IPS-NIHi7 (cell line): Measurements from ENCODE around the gene EFHD2.
"Not testable (repeated sequence)": the region's sequence is repeated elsewhere in the genome, so short reads cannot be mapped to it uniquely, and the experiment has no call there.

Source experiments
- DNase-seq: peaks from one replicate; pipeline ENCODE4 v3.0.0; 2012; ENCODE audit warnings: mixed read lengths; ENCODE audit errors: extremely low spot score

The EFHD2 gene

DNA sequence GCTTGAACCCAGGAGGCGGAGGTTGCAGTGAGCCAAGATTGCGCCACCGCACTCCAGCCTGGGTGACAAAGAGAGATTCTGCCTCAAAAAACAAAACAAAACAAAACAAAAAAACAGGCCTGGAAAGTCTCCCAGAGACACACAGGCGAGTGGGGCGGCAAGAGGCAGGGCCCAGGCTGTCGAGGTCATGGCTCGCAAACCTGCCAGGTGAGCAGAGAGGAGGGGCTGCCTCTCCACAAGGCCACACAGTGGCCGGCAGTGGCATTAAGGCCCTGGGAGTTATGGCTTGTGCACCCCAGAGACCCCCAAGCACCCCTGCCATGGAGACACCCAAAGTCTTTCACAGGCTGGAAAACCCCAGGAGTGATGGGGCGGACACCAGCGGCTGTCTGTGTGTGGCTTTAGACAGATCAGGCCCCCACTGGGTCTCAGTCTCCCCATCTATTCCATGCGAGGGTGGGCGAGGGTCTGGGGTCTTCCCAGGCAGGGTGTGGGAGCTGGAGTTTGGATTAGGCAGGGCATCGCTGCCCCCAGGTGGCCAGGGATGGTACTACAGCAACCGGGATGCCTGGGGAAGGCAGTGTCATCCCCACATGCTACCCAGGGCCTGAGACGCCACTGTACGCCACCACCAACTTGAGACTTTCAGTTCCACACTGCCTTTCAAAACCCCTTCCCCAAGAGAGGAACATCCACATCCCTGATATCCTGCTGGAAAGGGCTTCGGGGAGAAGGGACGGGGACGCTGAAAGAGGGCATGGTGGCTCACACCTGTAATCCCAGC, 21.3 kb downstream of the EFHD2 start:
- DNase-seq: peak; percentile 97

DNA sequence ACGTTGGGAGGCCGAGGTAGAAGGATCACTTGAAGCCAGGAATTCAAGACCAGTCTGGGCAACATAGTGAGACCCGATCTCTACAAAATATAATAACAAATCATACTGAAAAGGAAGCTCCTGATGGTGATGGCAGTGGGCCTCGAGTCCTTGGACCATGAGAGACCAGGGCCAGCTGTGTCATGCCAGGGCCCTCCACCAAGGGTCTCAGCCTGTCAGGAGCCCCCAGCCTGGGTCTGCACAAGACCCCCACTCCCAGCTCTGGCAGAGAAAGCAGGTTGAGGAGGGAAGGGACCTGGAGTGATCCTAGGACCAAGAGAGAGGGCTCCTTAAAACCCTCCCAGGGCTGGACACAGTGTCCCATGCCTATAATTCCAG, 21.9 kb downstream of the EFHD2 start:
- no peak for DNase-seq

DNA sequence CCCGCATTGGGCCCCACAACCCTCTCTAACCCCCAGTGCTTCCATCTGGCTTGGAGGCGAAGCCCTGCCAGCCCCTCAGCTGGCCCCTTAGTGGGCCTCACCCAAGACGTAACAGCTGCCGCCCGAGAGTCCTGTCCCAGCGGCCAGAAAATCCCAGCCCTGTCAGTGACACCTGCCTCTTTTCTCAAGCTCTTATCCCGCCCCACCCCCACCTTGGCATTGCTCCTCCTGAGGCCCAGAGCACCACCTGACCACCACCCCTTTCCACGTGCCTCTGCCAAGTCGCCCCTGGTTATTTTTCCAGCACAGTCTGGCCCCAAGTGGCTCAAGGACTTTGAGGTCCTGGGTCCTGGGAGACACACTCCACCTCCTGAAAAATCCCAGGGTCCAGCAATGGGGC, 22.6 kb downstream of the EFHD2 start:
- no peak for DNase-seq

DNA sequence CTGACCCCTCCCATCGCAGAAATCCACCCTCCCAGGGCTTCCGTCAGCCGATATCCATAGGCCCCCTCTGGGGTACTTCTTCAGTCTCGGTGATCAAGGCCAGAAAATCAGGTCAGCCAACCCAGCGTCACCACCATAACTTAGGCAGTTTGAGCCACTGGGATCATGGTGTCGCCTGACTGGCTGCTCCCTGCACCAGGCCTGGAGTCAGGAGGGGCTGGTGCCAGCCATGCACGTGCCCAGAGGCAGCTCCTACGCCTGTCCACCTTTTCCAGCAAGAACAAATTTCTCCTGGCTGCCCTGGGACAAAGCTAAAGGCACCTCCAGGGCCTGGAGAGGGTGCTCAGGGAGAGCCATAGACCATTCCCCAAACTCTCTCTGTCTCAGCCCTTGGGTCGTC, 23.8 kb downstream of the EFHD2 start:
- no peak for DNase-seq

DNA sequence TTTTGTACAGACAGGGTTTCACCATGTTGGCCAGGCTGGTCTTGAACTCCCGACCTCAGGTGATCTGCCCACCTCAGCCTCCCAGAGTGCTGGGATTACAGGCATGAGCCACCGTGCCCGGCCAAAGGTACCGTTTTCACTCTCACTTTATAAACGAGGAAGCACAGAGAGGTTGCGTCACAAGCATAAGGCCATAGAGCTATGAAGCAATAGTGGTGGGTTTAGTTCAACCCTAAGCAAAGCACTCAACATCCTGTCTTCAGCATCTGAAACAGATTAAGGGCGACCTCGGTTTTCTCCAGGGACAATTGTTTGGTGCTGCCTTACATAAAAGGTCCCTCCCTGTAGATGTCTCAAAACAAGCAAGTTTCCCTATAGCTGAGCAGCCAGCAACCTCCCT, 25.1 kb downstream of the EFHD2 start:
- not testable (repeated sequence) for DNase-seq

DNA sequence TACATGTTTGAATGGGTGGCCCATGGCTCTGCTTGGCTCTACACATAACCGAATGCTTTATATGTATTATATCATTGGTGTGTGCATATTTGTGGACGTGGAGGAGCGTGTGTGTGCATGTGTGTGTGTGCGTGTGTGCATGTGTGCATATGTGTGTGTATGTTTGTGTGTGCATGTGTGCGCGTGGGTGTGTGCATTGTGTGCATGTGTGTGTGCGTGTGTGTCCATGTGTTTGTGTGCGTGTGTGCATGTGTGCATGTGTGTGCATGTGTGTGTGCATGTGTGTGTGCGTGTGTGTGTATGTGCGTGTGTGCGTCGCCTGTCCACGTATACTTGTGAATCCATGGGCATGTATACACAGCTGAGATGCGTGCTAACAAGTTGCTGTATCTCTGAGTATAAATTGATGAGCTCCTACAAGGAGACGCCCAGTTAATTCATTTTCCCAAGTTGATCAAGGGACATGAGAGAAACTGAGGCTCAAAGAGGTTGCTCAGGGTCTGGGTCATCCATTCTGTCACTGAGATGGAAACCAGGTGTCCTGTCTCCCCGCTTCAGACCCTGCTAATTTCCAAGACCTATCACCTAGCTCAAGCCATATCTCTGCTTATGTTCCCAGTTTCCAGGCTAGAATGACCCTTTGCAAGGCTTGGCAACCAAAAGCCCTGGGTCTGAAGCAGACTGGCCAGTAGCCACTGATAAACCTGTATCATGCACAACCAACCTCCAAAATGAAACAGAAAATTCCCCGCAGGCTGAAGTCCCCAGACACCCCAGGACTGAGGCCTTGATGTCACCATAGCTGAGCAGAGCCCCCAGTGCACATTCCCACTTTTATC, 25.8 kb downstream of the EFHD2 start:
- DNase-seq: no peak

DNA sequence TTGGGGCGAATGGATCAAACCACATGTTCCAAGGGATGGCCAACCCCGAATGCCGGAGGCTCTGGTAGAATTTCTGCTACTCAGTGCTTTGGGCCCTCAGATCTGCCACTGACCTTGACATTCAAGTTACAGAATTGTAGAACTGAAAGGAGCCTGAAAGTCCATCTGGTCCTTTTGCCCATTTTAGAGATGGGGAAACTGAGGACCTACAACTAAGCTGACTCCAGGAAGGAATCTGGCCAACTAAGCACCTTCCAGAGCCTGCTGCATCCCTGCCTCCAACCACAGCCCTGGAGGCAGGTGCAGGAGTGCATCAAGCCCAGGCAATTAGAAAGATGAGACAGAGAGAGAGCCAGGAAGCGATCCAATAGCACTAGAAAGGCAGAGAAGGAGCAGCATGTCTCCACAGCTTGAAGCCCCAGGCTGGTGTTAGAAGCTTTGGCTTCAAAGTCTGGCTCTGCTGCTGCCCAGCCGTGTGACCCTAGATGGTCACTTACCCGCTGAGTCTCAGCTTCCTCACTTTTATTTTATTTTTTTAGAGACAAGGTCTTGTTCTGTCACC, 27.3 kb downstream of the EFHD2 start:
- no peak for DNase-seq

DNA sequence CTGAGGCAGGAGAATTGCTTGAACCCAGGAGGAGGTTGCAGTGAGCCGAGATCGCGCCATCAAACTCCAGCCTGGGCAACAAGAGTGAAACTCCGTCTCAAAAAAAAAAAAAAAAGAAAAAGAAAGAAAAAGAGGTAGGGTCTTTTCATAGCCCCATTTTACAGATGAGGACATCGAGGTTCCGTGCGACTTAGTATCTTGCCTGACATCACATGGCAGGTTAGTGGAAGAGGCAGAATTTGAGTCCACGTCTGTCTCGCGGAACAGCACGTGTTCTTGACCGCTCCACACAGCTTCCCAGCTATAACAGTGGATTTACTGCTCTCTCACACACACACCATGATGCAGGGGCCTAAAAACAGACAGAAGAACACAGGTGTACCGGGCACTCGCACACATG, 29.6 kb downstream of the EFHD2 start:
- DNase-seq: no peak

DNA sequence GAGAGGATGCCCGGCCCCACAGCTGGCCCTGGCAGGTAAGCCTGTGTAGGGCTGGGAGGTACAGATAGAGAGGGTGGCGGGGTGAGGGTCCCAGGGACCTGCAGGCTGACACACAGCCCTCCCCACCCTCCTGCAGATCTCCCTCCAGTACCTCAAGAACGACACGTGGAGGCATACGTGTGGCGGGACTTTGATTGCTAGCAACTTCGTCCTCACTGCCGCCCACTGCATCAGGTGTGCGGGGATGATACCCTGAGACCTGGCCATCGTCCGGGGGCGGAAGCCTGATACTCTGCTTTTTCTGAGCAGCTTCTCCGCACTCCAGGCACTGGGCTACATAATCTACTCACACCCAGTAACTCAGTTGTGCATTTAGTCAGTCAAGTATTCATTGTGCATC, 30.7 kb downstream of the EFHD2 start:
- no peak for DNase-seq

DNA sequence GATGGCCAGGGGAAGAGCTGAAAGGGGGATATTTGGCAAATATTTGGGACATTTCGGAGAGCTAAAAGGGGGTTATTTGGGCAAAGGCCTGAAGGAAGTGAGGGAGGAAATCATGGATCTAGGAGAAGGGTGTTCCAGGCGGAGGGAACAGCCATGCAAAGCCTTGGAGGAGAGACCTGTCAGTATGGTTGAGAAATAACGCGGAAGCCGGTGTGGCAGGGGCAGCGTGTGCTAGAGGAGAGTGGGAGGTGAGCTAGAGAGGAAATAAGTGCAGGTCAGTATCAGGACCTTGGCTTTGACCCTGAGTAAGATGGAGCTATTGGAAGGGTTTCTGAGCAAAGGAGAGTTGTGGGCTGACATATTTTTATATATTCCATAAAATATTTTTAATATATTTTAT, 31.6 kb downstream of the EFHD2 start:
- no peak for DNase-seq

DNA sequence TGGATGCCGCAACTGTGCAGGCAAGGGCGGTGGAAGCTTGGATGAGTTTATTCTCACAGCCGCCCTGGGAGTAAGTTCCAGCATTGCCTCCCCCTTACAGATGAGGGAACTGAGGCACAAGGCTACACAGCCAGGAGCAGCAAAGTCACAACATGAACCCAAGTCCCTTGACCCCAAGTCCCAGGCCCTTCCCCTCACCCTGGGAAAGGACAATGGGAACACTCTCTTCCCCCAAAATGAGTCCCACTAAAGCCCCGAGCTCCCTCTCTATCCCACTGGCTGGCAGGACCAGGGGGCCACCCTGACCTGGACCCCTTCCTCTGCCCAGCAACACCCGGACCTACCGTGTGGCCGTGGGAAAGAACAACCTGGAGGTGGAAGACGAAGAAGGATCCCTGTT, 32.4 kb downstream of the EFHD2 start:
- DNase-seq: no peak

DNA sequence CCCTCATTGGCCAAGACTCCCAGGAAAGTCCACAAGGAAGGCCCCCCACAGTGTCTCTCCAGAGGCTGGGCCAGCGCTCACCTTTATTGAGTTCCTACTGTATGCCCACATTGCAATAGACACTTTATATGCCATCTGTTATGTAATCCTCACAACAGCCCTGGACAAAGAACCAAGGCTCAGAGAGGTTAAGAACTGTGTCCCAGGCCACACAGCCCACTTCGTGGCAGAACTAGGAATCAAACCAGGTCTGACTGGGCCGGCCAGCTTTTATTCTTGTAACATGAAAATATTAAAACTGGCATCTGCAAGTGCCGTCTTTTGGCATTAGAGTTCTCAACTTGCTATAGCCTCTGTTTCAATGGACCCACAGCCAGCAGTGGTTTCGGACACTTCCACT, 33.1 kb downstream of the EFHD2 start:
- no peak for DNase-seq

DNA sequence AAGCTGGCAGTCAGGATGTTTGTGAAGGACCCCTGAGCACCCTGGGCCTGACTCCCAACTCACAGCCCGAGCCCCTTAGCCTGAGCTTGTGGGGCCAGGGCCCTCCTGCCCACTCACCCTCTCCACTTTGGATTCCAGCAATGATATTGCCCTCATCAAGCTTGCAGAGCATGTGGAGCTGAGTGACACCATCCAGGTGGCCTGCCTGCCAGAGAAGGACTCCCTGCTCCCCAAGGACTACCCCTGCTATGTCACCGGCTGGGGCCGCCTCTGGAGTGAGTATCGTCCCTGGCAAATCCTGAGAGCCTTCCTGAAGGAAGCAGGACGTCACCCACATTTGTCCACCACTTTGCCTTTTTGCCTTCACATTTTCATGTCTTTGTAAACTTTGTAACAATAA, 33.6 kb downstream of the EFHD2 start:
- DNase-seq: no peak

DNA sequence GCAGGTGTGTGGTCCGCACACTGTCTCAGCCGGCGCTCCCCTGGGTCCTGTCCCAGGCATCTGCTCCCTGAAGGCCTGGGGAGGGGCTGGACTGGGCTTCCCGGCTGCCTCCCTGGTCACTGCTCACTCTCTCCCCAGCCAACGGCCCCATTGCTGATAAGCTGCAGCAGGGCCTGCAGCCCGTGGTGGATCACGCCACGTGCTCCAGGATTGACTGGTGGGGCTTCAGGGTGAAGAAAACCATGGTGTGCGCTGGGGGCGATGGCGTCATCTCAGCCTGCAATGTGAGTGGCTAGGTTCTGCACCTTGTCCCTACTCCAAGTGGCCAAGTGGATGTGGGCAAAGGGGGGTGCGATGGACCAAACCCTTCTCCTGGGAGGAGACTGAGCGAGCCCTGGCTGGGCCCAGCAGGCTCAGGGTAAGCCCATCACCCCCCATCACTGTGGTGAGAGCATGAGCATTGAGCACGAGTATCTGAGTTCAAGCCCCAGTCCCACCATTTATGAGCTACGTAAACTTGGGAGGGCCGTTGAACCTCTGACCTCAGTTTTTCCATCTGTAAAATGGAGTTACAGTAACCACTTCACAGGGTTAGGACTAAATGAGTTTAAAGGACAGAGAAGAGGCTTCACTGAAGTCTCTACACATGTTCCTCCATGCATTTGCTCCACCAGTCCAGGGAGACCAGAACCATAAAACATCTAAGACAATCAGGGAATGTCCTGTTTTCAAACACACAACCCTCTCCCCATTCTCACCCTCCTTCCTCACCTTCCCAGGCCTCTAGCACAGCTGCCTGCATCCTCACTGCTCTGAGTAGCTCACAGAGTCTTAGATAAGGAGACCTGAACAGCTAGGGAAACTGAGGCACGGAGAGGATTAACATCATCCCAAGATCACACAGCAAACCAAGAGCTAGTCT, 35.0 kb downstream of the EFHD2 start:
- no peak for DNase-seq

DNA sequence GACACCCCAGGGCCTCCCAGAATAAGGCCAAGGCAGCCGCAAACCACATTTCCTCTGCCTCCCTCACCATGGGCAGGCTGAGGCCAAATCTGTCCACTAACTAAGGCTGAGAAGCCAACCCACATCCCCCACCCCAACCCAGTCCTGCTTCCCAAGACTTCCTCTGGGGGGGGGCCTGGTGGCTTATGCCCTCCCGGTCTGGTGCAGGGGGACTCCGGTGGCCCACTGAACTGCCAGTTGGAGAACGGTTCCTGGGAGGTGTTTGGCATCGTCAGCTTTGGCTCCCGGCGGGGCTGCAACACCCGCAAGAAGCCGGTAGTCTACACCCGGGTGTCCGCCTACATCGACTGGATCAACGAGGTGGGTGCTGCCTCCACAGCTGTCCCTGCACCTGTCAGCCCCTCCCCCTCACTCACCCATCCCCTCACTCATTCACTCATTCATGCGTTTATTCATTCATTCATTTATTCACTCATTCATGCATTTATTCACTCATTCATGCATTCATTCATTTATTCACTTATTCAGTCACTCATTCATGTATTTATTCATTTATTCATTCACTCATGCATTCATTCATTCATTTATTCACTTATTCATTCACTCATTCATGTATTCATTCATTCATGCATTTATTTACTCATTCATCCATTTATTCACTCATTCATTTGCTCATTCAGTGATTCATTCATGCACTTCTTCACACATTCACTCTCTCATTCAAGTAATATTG, 35.9 kb downstream of the EFHD2 start:
- no peak for DNase-seq

DNA sequence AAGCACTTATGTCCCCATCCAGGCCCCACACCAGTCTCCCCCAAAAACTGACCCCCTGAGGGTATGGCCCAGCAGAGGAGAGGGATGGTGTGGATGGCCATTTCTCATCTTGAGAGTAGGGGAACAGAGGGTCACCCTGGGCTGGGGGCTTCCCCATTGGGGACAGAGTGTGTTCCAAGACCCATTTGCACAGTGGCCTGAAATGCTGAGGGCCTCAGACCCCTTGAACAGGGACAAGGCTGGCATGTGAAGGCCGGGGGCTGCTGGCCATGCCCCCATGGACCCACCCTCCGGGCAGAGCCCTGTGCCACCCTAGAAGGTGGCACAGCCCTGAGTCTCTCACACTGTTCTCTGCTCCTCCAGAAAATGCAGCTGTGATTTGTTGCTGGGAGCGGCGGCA, 36.5 kb downstream of the EFHD2 start:
- no peak for DNase-seq

DNA sequence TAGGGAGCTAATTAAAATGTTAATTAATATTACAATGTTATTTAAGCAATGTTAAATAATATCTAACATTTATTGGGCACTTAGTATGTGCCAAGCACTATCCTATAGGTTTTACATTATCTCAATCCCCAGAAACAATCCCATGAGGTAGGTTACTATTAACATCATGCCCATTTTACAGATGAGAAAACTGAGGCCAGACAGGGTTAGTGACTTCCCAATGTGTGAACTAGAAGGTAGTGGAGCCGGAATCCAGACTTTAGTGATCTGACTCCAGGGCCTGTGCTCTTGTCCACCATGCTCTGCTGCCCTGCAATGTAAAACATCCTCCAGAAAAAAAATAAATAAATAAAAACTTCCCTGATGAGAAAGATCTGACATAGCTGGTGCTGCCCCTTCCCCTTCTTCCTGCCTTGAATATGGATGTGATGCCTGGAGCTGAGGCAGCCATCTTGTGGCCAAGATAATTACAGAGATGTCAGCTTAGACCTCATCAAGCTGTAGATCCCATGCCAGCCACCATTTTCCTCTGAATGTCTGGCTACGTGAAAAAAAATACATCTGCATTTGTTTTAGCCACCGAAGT, 39.3 kb downstream of the EFHD2 start:
- no peak for DNase-seq

DNA sequence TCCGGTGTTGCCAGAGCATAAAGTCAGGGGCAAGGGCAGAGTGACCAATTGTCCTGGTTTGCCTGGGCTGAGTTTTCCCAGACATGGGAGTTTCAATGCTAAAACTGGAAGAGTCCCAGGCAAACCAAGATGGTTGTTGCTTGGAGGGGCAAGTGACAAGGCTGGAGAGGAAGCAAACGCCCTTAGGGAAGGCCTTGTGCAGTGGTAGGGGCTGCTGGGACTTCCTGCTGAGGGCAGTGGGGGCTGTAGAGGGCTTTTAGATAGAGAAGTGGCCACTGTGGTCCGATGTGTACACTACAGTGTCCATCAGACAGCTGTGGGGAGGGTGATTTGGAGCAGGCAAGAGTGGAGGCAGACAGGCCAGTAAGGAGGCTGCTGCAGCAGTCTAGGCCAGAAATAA, 39.9 kb downstream of the EFHD2 start:
- no peak for DNase-seq

DNA sequence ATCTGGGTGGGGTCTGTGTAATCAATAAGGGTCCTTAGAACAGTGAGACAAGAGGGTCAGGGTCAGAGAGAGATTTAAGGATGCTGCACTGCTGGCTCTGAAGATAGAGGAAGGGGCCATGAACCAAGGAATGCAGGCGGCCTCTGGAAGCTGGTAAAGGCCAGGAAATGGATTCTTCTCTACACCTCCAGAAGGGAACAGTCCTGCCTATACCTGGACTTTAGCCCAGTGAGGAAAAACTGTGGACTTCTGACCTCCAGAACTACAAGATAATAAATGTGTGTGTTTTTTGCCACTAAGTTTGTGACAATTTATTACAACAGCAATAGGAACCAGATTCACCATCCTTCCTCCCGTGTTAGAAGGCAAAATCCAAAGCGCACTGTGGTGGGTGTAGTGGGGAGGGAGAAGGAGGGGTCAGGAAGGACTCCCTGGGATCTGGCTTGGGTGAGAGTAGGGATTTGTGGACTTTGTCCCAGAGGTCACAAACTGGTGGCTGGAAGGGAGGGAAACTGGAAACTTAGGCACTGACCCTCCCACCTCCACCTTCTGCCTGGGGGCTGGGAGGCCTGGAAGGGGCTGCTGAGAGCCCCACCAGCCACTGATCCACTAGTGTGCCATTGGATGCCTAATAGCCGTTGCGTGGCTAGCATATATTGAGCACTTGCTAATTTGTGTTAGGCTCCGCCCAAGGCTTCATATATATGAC, 41.5 kb downstream of the EFHD2 start:
- no peak for DNase-seq

DNA sequence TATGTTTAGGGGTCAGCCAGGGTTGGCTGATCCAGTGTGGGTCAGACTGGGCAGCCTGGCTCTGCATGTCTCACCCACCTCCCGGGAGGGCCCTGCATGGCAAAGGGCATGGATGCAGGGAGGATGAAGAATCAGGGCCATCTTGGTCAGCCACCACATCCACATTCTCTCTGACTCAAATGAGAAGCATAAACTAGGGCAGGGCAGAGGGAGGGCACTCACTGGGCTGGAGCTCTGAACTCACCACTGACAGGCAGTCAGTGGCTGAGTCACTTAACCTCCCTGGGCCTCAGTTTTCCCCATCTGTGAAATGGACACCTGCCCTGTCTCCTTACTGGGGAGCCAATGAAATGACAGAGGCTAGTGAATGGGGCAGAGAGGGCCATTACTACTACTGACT, 42.5 kb downstream of the EFHD2 start:
- no peak for DNase-seq
